Measurements from ENCODE around the gene VAX1. TPM values are rescaled to one million over a fixed set of nuclear protein-coding genes. Genes with fewer than 3 reads are reported as not detected.

Gene VAX1
- total RNA-seq, 2 donors from 2014 or later: 3.2 to 3.5 TPM

GRCh38 chr10:117132751-117133231, 5.3 kb downstream of the VAX1 start:
- Histone ChIP-seq H3K27me3 (ENCODE audit: control insufficient read depth, insufficient read depth, low read length, poor library complexity, severe bottlenecking) (peaks cover 99% of the 10 kb centered on the region), H3K4me1 (ENCODE audit: control insufficient read depth, insufficient read depth, low read length) (peaks cover 6% of the 10 kb centered on the region), H3K9ac (ENCODE audit: extremely low read depth, low read length, poor library complexity, severe bottlenecking) (no peak overlapping the region), H3K36me3 (ENCODE audit: control insufficient read depth, insufficient read depth, low read length) (no peaks in the 10 kb centered on the region), H3K27ac (ENCODE audit: low read depth, low read length) (no peak overlapping the region), H3K9me3 (ENCODE audit: control insufficient read depth, low read length) (no peaks in the 10 kb centered on the region), H3K4me3 (ENCODE audit: low read length) (peak overlapping the region; percentile 65)
- Mint-ChIP-seq H3K27ac (no peak overlapping the region), H3K4me3 (peak overlapping the region; percentile 45), H3K27me3 (ENCODE audit: insufficient read depth) (peaks cover 92% of the 10 kb centered on the region), H3K9me3 (no peaks in the 10 kb centered on the region), H3K4me1 (peaks cover 31% of the 10 kb centered on the region), H3K36me3 (ENCODE audit: low read depth) (no peaks in the 10 kb centered on the region)
- no peak for TF ChIP-seq CTCF (conservative IDR thresholded peaks at IDR 0.05)
- 2% methylated on average over 20 to 27 of the region's 27 CpGs for WGBS, 2 experiments (ENCODE audit: insufficient coverage in 1 of 2, insufficient read length in 1 of 2)
- peak; percentile 77 for DNase-seq

- TF ChIP-seq CTCF (conservative IDR thresholded peaks at IDR 0.05): no peak
- Mint-ChIP-seq H3K4me3 (peak overlapping the region; percentile 34), H3K4me1 (peaks cover 31% of the 10 kb centered on the region)
These were observed 6.4 kb downstream of the VAX1 start for GRCh38 chr10:117131376-117132327.

GRCh38 chr10:117130862-117131375, 7.2 kb downstream of the VAX1 start:
- peaks cover 95% of the 10 kb centered on the region for H3K27me3 Mint-ChIP-seq (ENCODE audit: insufficient read depth)
- TF ChIP-seq CTCF (conservative IDR thresholded peaks at IDR 0.05): no peak
- peaks cover 6% of the 10 kb centered on the region for H3K4me1 ChIP-seq (ENCODE audit: control insufficient read depth, insufficient read depth, low read length)
- no peak overlapping the region for H3K9ac ChIP-seq (ENCODE audit: extremely low read depth, low read length, poor library complexity, severe bottlenecking)
- H3K27ac Mint-ChIP-seq: no peak overlapping the region
- H3K36me3 ChIP-seq (ENCODE audit: control insufficient read depth, insufficient read depth, low read length): no peaks in the 10 kb centered on the region
- peaks cover 96% of the 10 kb centered on the region for H3K27me3 ChIP-seq (ENCODE audit: control insufficient read depth, insufficient read depth, low read length, poor library complexity, severe bottlenecking)
- no peak overlapping the region for H3K27ac ChIP-seq (ENCODE audit: low read depth, low read length)
- 16 to 20% methylated on average over 7 to 8 of the region's 8 CpGs for WGBS, 2 experiments (ENCODE audit: insufficient coverage in 1 of 2, insufficient read length in 1 of 2)
- H3K9me3 ChIP-seq (ENCODE audit: control insufficient read depth, low read length): no peaks in the 10 kb centered on the region
- H3K4me3 ChIP-seq (ENCODE audit: low read length): peak overlapping the region; percentile 67
- peaks cover 23% of the 10 kb centered on the region for H3K4me1 Mint-ChIP-seq
- H3K4me3 Mint-ChIP-seq: peak overlapping the region; percentile 34
- no peaks in the 10 kb centered on the region for H3K9me3 Mint-ChIP-seq
- no peaks in the 10 kb centered on the region for H3K36me3 Mint-ChIP-seq (ENCODE audit: low read depth)
- peak; percentile 53 for DNase-seq

More at GRCh38 chr10:117131376-117132327, 6.4 kb downstream of the VAX1 start:
- no peak overlapping the region for H3K27ac Mint-ChIP-seq
- H3K9me3 Mint-ChIP-seq: no peaks in the 10 kb centered on the region
- Histone ChIP-seq H3K36me3 (ENCODE audit: control insufficient read depth, insufficient read depth, low read length) (no peaks in the 10 kb centered on the region), H3K27me3 (ENCODE audit: control insufficient read depth, insufficient read depth, low read length, poor library complexity, severe bottlenecking) (peaks cover 99% of the 10 kb centered on the region), H3K9ac (ENCODE audit: extremely low read depth, low read length, poor library complexity, severe bottlenecking) (no peak overlapping the region), H3K4me1 (ENCODE audit: control insufficient read depth, insufficient read depth, low read length) (peaks cover 6% of the 10 kb centered on the region), H3K27ac (ENCODE audit: low read depth, low read length) (no peak overlapping the region), H3K4me3 (ENCODE audit: low read length) (peak overlapping the region; percentile 67), H3K9me3 (ENCODE audit: control insufficient read depth, low read length) (no peaks in the 10 kb centered on the region)
- WGBS, 2 experiments (ENCODE audit: insufficient coverage in 1 of 2, insufficient read length in 1 of 2): 3 to 5% methylated on average over 18 to 47 of the region's 47 CpGs
- H3K36me3 Mint-ChIP-seq (ENCODE audit: low read depth): no peaks in the 10 kb centered on the region
- H3K27me3 Mint-ChIP-seq (ENCODE audit: insufficient read depth): peaks cover 98% of the 10 kb centered on the region
- DNase-seq: peak; percentile 77

All from endodermal cell (in vitro differentiated cells).